Astrocyte of the spinal cord (primary cell): ENCODE results near the gene DMRTA1.
"Not testable (repeated sequence)": the region's sequence is repeated elsewhere in the genome, so short reads cannot be mapped to it uniquely, and the experiment has no call there.

Source experiments
- DNase-seq: peaks from one replicate; pipeline ENCODE4 v3.0.0; 2011; ENCODE audit warnings: low read depth, low spot score
- H3K4me3 ChIP-seq: 2 replicates; pipeline ENCODE4 v1.5.1; 2011; ENCODE audit warnings: low read depth, mild to moderate bottlenecking, low read length, moderate library complexity
- CTCF ChIP-seq: IDR thresholded peaks from 2 replicates; pipeline ENCODE4 v1.5.1; 2012; ENCODE audit warnings: low read depth, mild to moderate bottlenecking, low read length, inconsistent platforms
- in situ Hi-C: cut with HindIII; loops from 2 replicates; pipeline ENCODE4 v1.10.0; 2017; ENCODE audit warnings: low sequenced_read_pairs

Gene DMRTA1

GRCh38 chr9:22455181-22455580 is 8.6 kb downstream of the DMRTA1 start:
- no peak for DNase-seq
- no peak for TF ChIP-seq CTCF
- H3K4me3 ChIP-seq = no peak overlapping the region
- in situ Hi-C loops = no loop called here

GRCh38 chr9:22457448-22457847 is 10.8 kb downstream of the DMRTA1 start:
- DNase-seq = no peak
- in situ Hi-C loops = no loop called here
- no peak overlapping the region for H3K4me3 ChIP-seq
- TF ChIP-seq CTCF = no peak

- TF ChIP-seq CTCF = no peak
- in situ Hi-C loops = no loop called here
- DNase-seq = no peak
- H3K4me3 ChIP-seq = no peak overlapping the region
These were observed 16.6 kb downstream of the DMRTA1 start for GRCh38 chr9:22463205-22463604.

- TF ChIP-seq CTCF = peak; percentile 68
- H3K4me3 ChIP-seq = no peak overlapping the region
- in situ Hi-C loops = no loop called here
- peak; percentile 49 for DNase-seq
These were observed 23.4 kb downstream of the DMRTA1 start for GRCh38 chr9:22469928-22470544.

GRCh38 chr9:22481566-22481965 is 34.9 kb downstream of the DMRTA1 start:
- no peak for DNase-seq
- H3K4me3 ChIP-seq = no peak overlapping the region
- TF ChIP-seq CTCF = no peak
- in situ Hi-C loops = no loop called here

GRCh38 chr9:22483528-22484070 is 37.0 kb downstream of the DMRTA1 start:
- in situ Hi-C loops = no loop called here
- DNase-seq = no peak
- H3K4me3 ChIP-seq = no peak overlapping the region
- no peak for TF ChIP-seq CTCF

- H3K4me3 ChIP-seq, in situ Hi-C loops, DNase-seq: not testable (repeated sequence)
These were observed 49.6 kb downstream of the DMRTA1 start for GRCh38 chr9:22496197-22496596.
